Endodermal cell (in vitro differentiated cells): ENCODE measurements around the gene DAB1. TPM values are rescaled to one million over a fixed set of nuclear protein-coding genes. Genes with fewer than 3 reads are reported as not detected.

ENCODE experiments used
- DNase-seq: peaks from one replicate; pipeline ENCODE4 v3.0.0-alpha.2; 2017
- H3K27ac ChIP-seq: 2 replicates; pipeline ENCODE4 v1.5.1; 2013; ENCODE audit warnings: mild to moderate bottlenecking, low read depth, low read length, moderate library complexity
- H3K27me3 ChIP-seq: 2 replicates; pipeline ENCODE4 v1.6.1; 2013; ENCODE audit warnings: mild to moderate bottlenecking, low read length, moderate library complexity; ENCODE audit not compliant: insufficient read depth, control insufficient read depth, poor library complexity, severe bottlenecking
- H3K36me3 ChIP-seq: 2 replicates; pipeline ENCODE4 v1.7.0; 2013; ENCODE audit warnings: mild to moderate bottlenecking, low read length, moderate library complexity; ENCODE audit not compliant: control insufficient read depth, insufficient read depth
- H3K4me1 ChIP-seq: one replicate; pipeline ENCODE4 v1.7.0; 2013; ENCODE audit warnings: low read length; ENCODE audit not compliant: control insufficient read depth, insufficient read depth
- H3K4me3 ChIP-seq: 2 replicates; pipeline ENCODE4 v1.5.1; 2013; ENCODE audit warnings: mild to moderate bottlenecking, low read length, moderate library complexity
- H3K9ac ChIP-seq: 2 replicates; pipeline ENCODE4 v1.6.1; 2013; ENCODE audit warnings: mild to moderate bottlenecking, low read length, moderate library complexity; ENCODE audit not compliant: poor library complexity, severe bottlenecking; ENCODE audit errors: extremely low read depth
- H3K9me3 ChIP-seq: 2 replicates; pipeline ENCODE4 v1.6.1; 2013; ENCODE audit warnings: mild to moderate bottlenecking, low read length, moderate library complexity; ENCODE audit not compliant: control insufficient read depth
- H3K27ac Mint-ChIP-seq: 2 replicates; pipeline ENCODE4 v1.8.0; 2020; ENCODE audit warnings: mixed read lengths
- H3K27me3 Mint-ChIP-seq: 2 replicates; pipeline ENCODE4 v1.8.0; 2021; ENCODE audit warnings: mild to moderate bottlenecking, mixed read lengths; ENCODE audit not compliant: insufficient read depth
- H3K36me3 Mint-ChIP-seq: 2 replicates; pipeline ENCODE4 v1.8.0; 2020; ENCODE audit warnings: low read depth, mixed read lengths
- H3K4me1 Mint-ChIP-seq: 2 replicates; pipeline ENCODE4 v1.8.0; 2020; ENCODE audit warnings: mixed read lengths
- H3K4me3 Mint-ChIP-seq: 2 replicates; pipeline ENCODE4 v1.8.0; 2020; ENCODE audit warnings: mild to moderate bottlenecking, moderate library complexity, mixed read lengths
- H3K9me3 Mint-ChIP-seq: 2 replicates; pipeline ENCODE4 v1.8.0; 2020; ENCODE audit warnings: mild to moderate bottlenecking, mixed read lengths
- CTCF ChIP-seq: fragments of 200-600 bp; sonication (generic); conservative IDR thresholded peaks from 2 replicates; pipeline ENCODE4 v1.5.0; 2021; ENCODE audit warnings: antibody characterized with exemption, mild to moderate bottlenecking
- WGBS, 2 experiments: methylation state at CpG; one replicate each; pipeline versions ENCODE4 v1.1.5 to v1.1.7; 2013; ENCODE audit warnings: missing lambda C conversion rate in 2 of 2, mixed read lengths in 1 of 2; ENCODE audit not compliant: insufficient coverage in 1 of 2, insufficient read length in 1 of 2; 5-methylcytosine and 5-hydroxymethylcytosine counted together
- total RNA-seq, 2 donors: library from RNA; stranded (reverse); fragmentation: NEBNext Ultra II Directional in 1 of 2; extraction: Animal tissue kit (Norgen Biotek cat#: 25700) in 1 of 2; gene quantifications; 2 replicates in 1 of 2; 3 replicates in 1 of 2; pipeline ENCODE4 v1.2.1, GENCODE V29; 2021

Gene DAB1
- total RNA-seq, 2 donors from 2014 or later = 32.0 to 36.2 TPM

- Histone ChIP-seq H3K9me3 (peaks cover 27% of the 10 kb centered on the region), H3K27me3 (no peaks in the 10 kb centered on the region)
- H3K27ac Mint-ChIP-seq = no peak overlapping the region
Observed at GRCh38 chr1:57026624-57027354, 397.1 kb downstream of the DAB1 start.

GRCh38 chr1:57024855-57025254 lies 399.0 kb downstream of the DAB1 start:
- no peak for DNase-seq
- H3K4me3 ChIP-seq = no peak overlapping the region
- H3K36me3 Mint-ChIP-seq = peaks cover 35% of the 10 kb centered on the region
- peaks cover 22% of the 10 kb centered on the region for H3K9me3 Mint-ChIP-seq
- H3K27me3 Mint-ChIP-seq = no peaks in the 10 kb centered on the region
- H3K4me1 ChIP-seq = no peaks in the 10 kb centered on the region
- no peak for TF ChIP-seq CTCF
- WGBS, 2 experiments = 86 to 92% methylated on average over 4 to 8 of the region's 8 CpGs
- no peaks in the 10 kb centered on the region for H3K27me3 ChIP-seq
- peaks cover 18% of the 10 kb centered on the region for H3K9me3 ChIP-seq
- H3K4me1 Mint-ChIP-seq = no peaks in the 10 kb centered on the region
- H3K27ac ChIP-seq = no peak overlapping the region
- no peak overlapping the region for H3K27ac Mint-ChIP-seq
- H3K9ac ChIP-seq = no peak overlapping the region
- H3K4me3 Mint-ChIP-seq = no peak overlapping the region
- no peaks in the 10 kb centered on the region for H3K36me3 ChIP-seq

More at GRCh38 chr1:57026624-57027354, 397.1 kb downstream of the DAB1 start:
- H3K27me3 Mint-ChIP-seq = no peaks in the 10 kb centered on the region
- DNase-seq = no peak
- H3K4me3 Mint-ChIP-seq = no peak overlapping the region
- no peaks in the 10 kb centered on the region for H3K36me3 ChIP-seq
- no peak for TF ChIP-seq CTCF
- H3K27ac ChIP-seq = no peak overlapping the region
- no peak overlapping the region for H3K9ac ChIP-seq
- H3K4me3 ChIP-seq = no peak overlapping the region
- H3K9me3 Mint-ChIP-seq = peaks cover 26% of the 10 kb centered on the region
- H3K36me3 Mint-ChIP-seq = peaks cover 37% of the 10 kb centered on the region
- H3K4me1 ChIP-seq = no peaks in the 10 kb centered on the region
- H3K4me1 Mint-ChIP-seq = no peaks in the 10 kb centered on the region
- WGBS, 2 experiments = 94 to 100% methylated on average over 3 to 4 of the region's 4 CpGs

GRCh38 chr1:57024428-57024827 lies 399.4 kb downstream of the DAB1 start:
- Mint-ChIP-seq H3K4me1 (no peaks in the 10 kb centered on the region), H3K36me3 (peaks cover 31% of the 10 kb centered on the region), H3K9me3 (peaks cover 17% of the 10 kb centered on the region), H3K27ac (no peak overlapping the region), H3K4me3 (no peak overlapping the region), H3K27me3 (no peaks in the 10 kb centered on the region)
- WGBS, 2 experiments = 95% methylated on average over 4 of the region's 4 CpGs
- Histone ChIP-seq H3K4me1 (no peaks in the 10 kb centered on the region), H3K27ac (no peak overlapping the region), H3K4me3 (no peak overlapping the region), H3K9ac (no peak overlapping the region), H3K27me3 (no peaks in the 10 kb centered on the region), H3K9me3 (peaks cover 14% of the 10 kb centered on the region), H3K36me3 (no peaks in the 10 kb centered on the region)
- no peak for DNase-seq
- TF ChIP-seq CTCF = no peak
